Heart right ventricle (tissue), 16 donors: ENCODE results near the gene METTL6. TPM values are rescaled to one million over a fixed set of nuclear protein-coding genes. Genes with fewer than 3 reads are reported as not detected.

Source experiments
- ATAC-seq, 8 donors: fragments of 200-7000 bp; cut with Tn5 transposase; one replicate each; pipeline ENCODE4 v1.9.1; 2020; ENCODE audit warnings: mild to moderate bottlenecking in 8 of 8, moderate library complexity in 8 of 8, moderate number of reproducible peaks in 1 of 8
- DNase-seq, 2 donors: peaks; one replicate each; pipeline ENCODE4 v3.0.0-alpha.2; 2020
- H3K27ac ChIP-seq, 10 donors: fragments of 200-600 bp; sonication (generic) in 2 of 10; one replicate each; pipeline versions ENCODE4 v1.5.0 to v1.8.0; 2020 to 2022; ENCODE audit warnings: mild to moderate bottlenecking in 3 of 10
- H3K27me3 ChIP-seq, 7 donors: fragments of 200-600 bp; one replicate each; pipeline ENCODE4 v1.8.0; 2021 to 2022; ENCODE audit warnings: mild to moderate bottlenecking in 2 of 7
- H3K36me3 ChIP-seq, 9 donors: fragments of 200-600 bp; sonication (generic) in 1 of 9; one replicate each; pipeline versions ENCODE4 v1.5.0 to v1.8.0; 2020 to 2022; ENCODE audit warnings: mild to moderate bottlenecking in 2 of 9
- H3K4me1 ChIP-seq, 9 donors: fragments of 200-600 bp; sonication (generic) in 1 of 9; one replicate each; pipeline versions ENCODE4 v1.5.0 to v1.8.0; 2020 to 2022; ENCODE audit warnings: mild to moderate bottlenecking in 4 of 9
- H3K4me3 ChIP-seq, 10 donors: fragments of 200-600 bp; sonication (generic) in 2 of 10; one replicate each; pipeline versions ENCODE4 v1.5.0 to v1.8.0; 2020 to 2022; ENCODE audit warnings: mild to moderate bottlenecking in 7 of 10, moderate library complexity in 2 of 10
- H3K9me3 ChIP-seq, 11 donors: fragments of 200-600 bp in 10 of 11; sonication (generic) in 2 of 11; one replicate each; pipeline versions ENCODE4 v1.5.0 to v1.8.0; 2013 to 2022; ENCODE audit warnings: mild to moderate bottlenecking in 2 of 11, control low read depth in 1 of 11, moderate library complexity in 1 of 11
- WGBS, 2 donors: extraction: QIAGEN DNeasy Blood & Tissue Kit; methylation state at CpG; one replicate each; pipeline ENCODE4 v1.1.7; 2013; ENCODE audit warnings: inconsistent platforms in 1 of 2; 5-methylcytosine and 5-hydroxymethylcytosine counted together
- intact Hi-C, 10 donors: fragments of 100-400 bp; cut with DNase I; formaldehyde crosslinking; loops; one replicate each; pipeline versions ENCODE4 v1.11.1 to v1.14.2; 2022
- polyA plus RNA-seq, 2 donors: library from polyadenylated mRNA; stranded (reverse); fragments of 200-250 nt; gene quantifications; one replicate each; pipeline ENCODE4 v1.2.3, GENCODE V29; 2013
- total RNA-seq, 10 donors: library from RNA; stranded (reverse); fragmentation: NEBNext Ultra II Directional in 3 of 10; extraction: Animal tissue kit (Norgen Biotek cat#: 25700) in 3 of 10; gene quantifications; one replicate each; pipeline versions ENCODE4 v1.2.1 to v1.2.4, GENCODE V29; 2021 to 2023
- TF ChIP-seq, protein P1 (sequence below), 9 donors: fragments of 200-600 bp; sonication (generic) in 2 of 9; IDR thresholded peaks; one replicate each; pipeline versions ENCODE4 v1.5.0 to v1.8.0; 2021 to 2022; ENCODE audit warnings: antibody characterized with exemption in 9 of 9, mild to moderate bottlenecking in 5 of 9, moderate library complexity in 1 of 9
- donor health status: Arrhythmogenic right ventricular cardiomyopathy.
- donor health status: ischemic (EF 13 %, LVEDD 7.1; RV severe dilation, severe dysfunction).
- donor health status: healthy with polysubstance abuse.
- donor health status: DM: no; HTN: yes; CAD: no.
- donor health status: DM: no; HTN: no; CAD: no.
- donor health status: ischemic (EF 25% LVEDD 6.9; RV normal size, moderate dysfunction).
- donor health status: ischemic (EF 25% LVEDD 5.7; RV mildly dilated, moderate dysfunction).
- donor health status: healthy.
- donor health status: DM: yes; HTN: yes; CAD: no.
- donor health status: Ischemic cardiomyopathy.
- donor health status: ischemic (EF 35%, LVEDD 5.7; RV mildly dilated, moderate dysfunction).
- donor health status: nonischemic (EF 11% LVEDD 7.7; RV severe dilation, severe dysfunction).
- donor health status: DM: yes; HTN: yes; CAD: no.
- donor health status: PGD.
- donor health status: ischemic (EF 29% LVEDD 5.4; RV normal size, mild dysfunction).
- donor health status: nonischemic (EF 23%, LVEDD 6.1; RV moderate dilation, normal function).

The METTL6 gene
- total and polyA plus RNA-seq, 12 donors: 3.8 to 11.3 (median 9.4) TPM

GRCh38 chr3:15449489-15450224 lies 22.3 kb upstream of the METTL6 start:
- H3K4me3 ChIP-seq: no peak overlapping the region
- DNase-seq (no peak), ATAC-seq (no peak)
- intact Hi-C loops: no loop called here
- H3K9me3 ChIP-seq: no peaks in the 10 kb centered on the region
- H3K27ac ChIP-seq: no peak overlapping the region
- H3K4me1 ChIP-seq: no peaks in the 10 kb centered on the region
- H3K36me3 ChIP-seq: peaks cover 0 to 33% (median 0%) of the 10 kb centered on the region in 9 donors
- WGBS, 2 donors: 88 to 91% methylated on average over 3 of the region's 3 CpGs
- H3K27me3 ChIP-seq: no peaks in the 10 kb centered on the region
- TF ChIP-seq, protein P1, sequence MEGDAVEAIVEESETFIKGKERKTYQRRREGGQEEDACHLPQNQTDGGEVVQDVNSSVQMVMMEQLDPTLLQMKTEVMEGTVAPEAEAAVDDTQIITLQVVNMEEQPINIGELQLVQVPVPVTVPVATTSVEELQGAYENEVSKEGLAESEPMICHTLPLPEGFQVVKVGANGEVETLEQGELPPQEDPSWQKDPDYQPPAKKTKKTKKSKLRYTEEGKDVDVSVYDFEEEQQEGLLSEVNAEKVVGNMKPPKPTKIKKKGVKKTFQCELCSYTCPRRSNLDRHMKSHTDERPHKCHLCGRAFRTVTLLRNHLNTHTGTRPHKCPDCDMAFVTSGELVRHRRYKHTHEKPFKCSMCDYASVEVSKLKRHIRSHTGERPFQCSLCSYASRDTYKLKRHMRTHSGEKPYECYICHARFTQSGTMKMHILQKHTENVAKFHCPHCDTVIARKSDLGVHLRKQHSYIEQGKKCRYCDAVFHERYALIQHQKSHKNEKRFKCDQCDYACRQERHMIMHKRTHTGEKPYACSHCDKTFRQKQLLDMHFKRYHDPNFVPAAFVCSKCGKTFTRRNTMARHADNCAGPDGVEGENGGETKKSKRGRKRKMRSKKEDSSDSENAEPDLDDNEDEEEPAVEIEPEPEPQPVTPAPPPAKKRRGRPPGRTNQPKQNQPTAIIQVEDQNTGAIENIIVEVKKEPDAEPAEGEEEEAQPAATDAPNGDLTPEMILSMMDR (IDR thresholded peaks at IDR 0.05): no peak

- 72 to 79% methylated on average over 4 of the region's 4 CpGs for WGBS, 2 donors
- Histone ChIP-seq H3K27me3 (no peaks in the 10 kb centered on the region), H3K27ac (peak overlapping the region in 1 of 10 donors; percentile 47), H3K4me1 (peaks cover 0 to 39% (median 5%) of the 10 kb centered on the region in 9 donors), H3K4me3 (no peak overlapping the region), H3K36me3 (peaks cover 0 to 60% (median 20%) of the 10 kb centered on the region in 9 donors), H3K9me3 (no peaks in the 10 kb centered on the region)
- intact Hi-C loops: no loop called here
- TF ChIP-seq, protein P1 (IDR thresholded peaks at IDR 0.05): no peak
- ATAC-seq: no peak
- DNase-seq: no peak
Measured at GRCh38 chr3:15443826-15444524, 16.6 kb upstream of the METTL6 start.

DNA sequence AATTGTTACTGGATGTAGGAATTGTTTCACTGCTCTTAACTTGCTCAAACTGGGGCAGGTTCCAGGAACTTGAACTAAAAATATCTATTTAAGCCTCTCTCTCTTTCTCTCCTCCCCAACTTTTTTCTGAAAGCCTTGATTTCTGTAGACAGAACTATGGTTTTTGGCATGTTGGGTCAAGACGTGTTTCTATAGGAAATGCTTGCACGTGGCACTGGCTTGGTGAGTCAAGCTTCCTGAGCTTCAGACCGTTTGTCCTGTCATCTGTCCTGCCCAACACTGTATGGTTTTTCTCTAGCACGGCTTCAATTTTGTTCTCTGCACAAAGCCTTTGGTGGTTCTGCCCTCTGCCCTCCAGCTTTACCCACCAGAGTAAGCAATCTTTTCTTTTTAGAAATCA lies 13.5 kb upstream of the METTL6 start:
- intact Hi-C loops: no loop called here
- TF ChIP-seq, protein P1 (IDR thresholded peaks at IDR 0.05): no peak
- H3K9me3 ChIP-seq: no peaks in the 10 kb centered on the region
- ATAC-seq: peak in 1 of 8 donors; percentile 26
- peak overlapping the region in 1 of 10 donors; percentile 66 for H3K27ac ChIP-seq
- peaks cover 0 to 89% (median 43%) of the 10 kb centered on the region in 9 donors for H3K36me3 ChIP-seq
- no peaks in the 10 kb centered on the region for H3K27me3 ChIP-seq
- 61 to 77% methylated on average over 4 of the region's 4 CpGs for WGBS, 2 donors
- no peak for DNase-seq
- H3K4me3 ChIP-seq: no peak overlapping the region
- peaks cover 0 to 47% (median 5%) of the 10 kb centered on the region in 9 donors for H3K4me1 ChIP-seq

DNA sequence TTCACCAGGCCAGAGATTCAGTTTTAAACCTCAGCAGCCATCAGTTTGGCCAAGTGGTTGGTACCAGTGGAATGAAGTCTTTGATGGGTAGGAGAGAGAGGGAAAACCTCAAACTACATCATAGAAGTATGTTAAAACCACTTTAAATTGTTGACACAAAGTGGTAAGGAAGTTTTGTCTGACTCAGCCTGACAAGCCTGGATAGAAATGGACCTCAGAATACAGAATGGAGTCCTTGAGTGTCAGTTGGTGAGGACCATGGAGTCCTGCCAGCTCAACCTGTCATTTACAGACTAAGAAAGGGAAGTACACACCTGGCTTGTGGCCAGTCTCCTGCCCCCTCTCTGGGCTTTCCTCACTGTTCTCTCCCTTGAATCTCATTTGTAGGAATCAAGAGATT lies 12.1 kb upstream of the METTL6 start:
- intact Hi-C loops: loop anchor here in 2 of 10 donors (10.0 kb wide), 1 partner anchor 115 kb away; no protein-coding TSS in a partner anchor
- DNase-seq: no peak
- ATAC-seq: no peak
- Histone ChIP-seq H3K27me3 (no peaks in the 10 kb centered on the region), H3K27ac (peak overlapping the region in 1 of 10 donors; percentile 66), H3K4me3 (no peak overlapping the region), H3K4me1 (peaks cover 0 to 47% (median 5%) of the 10 kb centered on the region in 9 donors), H3K9me3 (no peaks in the 10 kb centered on the region), H3K36me3 (peaks cover 0 to 97% (median 54%) of the 10 kb centered on the region in 9 donors)
- TF ChIP-seq, protein P1 (IDR thresholded peaks at IDR 0.05): no peak
